GM21390 (cell line): ENCODE results near the gene ZNF681.
"Not testable (repeated sequence)": the region's sequence is repeated elsewhere in the genome, so short reads cannot be mapped to it uniquely, and the experiment has no call there.

Source experiments
- ATAC-seq: cut with Tn5 transposase; IDR thresholded peaks from one replicate; pipeline ENCODE4 v1.9.1; 2021; ENCODE audit not compliant: unreplicated experiment

ZNF681 gene

DNA sequence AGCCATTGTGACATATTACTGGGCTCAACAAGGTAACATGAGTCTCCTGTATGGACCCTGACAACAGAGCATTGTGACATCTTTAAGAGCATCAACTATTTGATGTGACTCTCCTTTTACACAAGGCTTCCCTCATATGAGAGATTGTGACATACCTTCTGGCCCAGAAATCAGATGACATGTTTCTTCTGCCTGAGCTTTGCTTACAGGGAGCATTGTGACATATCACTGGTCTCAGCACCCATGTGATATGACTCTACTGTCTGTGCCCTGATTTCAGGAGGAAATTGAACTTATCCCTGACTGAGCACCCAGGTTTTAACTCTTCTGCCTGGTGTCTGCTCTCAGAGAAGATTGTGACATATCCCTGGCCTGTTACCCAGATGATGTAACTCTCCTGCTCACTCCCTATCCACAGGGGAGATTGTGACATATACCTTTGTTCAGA is 15.9 kb upstream of the ZNF681 start:
- no peak for ATAC-seq

- ATAC-seq: no peak
Observed at GRCh38 chr19:23774106-23774505, 15.4 kb upstream of the ZNF681 start.

DNA sequence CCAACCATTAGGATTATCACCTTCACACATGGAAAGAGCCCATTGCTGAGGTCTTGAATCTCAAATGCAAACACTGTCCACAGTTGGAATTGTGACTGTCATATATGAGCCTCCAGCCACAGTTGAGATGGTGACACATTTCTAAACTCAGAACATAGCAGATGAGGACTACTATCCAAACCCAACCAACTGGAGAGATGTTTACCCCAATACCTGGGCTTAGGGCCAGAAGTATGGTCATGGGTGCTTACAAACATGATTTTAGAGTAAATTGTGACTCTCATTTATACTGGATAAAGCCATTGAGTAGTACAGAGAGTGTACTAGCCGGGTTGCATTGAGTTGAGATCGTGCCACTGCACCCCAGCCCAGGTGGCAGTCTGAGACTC is 14.0 kb upstream of the ZNF681 start:
- no peak for ATAC-seq

DNA sequence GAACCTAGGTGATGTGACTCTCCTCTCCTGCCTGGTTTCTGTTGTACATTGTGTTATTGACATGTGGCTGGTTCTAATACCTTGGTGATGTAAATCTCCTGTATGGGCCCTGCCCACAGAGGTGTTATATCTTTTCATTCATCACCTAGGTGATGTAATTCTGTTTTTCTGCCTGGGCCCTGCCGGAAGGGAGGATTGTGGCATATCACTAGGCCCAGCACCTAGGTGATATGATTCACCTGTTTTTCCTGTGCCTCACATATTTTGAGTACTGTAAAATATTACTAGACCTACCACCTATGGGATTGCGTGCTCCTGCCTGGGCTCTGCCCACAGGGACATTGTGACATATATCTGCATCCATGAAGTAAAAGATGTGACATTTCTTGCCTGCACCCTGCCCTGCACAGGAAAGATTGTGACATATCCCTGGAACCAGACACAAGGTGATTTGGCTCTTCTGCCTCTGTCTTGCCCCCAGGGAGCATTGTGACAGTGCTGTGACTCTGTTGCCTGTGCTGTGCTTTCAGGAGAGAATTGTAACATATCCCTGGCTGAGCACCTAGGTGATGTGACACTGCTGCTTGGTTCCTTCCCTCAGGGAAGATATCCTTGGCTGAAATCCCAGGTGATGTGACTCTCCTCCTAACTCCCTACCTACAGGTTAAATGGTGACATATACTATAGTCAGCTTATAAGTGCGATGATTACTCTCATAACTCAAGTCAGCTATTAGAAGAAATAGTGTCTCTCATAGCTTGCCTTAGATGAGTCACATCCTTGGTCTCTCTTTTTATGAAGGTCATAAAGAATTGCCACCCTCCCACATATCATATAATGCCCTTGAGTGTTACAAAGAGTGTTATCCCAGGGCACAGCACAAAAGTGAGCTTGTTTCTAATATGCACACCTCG is 13.3 kb upstream of the ZNF681 start:
- no peak for ATAC-seq

DNA sequence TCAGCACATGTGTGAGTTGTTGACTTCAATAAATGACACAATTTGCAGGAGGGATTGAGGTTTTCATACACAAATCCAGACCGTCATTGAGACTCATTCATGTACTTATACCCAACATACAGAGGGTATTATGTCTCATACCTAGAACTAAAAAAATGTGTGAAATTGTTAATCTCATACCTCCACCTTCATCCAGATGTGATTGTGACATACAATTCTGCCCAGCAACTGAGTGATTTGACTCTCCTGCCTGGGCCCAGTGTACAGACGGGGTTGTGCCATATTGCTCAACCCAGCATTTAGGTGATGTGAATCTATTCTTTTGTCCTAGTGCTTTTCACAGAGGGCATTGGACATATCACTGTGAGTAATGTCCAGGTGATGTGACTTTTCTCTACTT is 12.6 kb upstream of the ZNF681 start:
- no peak for ATAC-seq

GRCh38 chr19:23770672-23771250 is 12.1 kb upstream of the ZNF681 start:
- ATAC-seq: no peak

DNA sequence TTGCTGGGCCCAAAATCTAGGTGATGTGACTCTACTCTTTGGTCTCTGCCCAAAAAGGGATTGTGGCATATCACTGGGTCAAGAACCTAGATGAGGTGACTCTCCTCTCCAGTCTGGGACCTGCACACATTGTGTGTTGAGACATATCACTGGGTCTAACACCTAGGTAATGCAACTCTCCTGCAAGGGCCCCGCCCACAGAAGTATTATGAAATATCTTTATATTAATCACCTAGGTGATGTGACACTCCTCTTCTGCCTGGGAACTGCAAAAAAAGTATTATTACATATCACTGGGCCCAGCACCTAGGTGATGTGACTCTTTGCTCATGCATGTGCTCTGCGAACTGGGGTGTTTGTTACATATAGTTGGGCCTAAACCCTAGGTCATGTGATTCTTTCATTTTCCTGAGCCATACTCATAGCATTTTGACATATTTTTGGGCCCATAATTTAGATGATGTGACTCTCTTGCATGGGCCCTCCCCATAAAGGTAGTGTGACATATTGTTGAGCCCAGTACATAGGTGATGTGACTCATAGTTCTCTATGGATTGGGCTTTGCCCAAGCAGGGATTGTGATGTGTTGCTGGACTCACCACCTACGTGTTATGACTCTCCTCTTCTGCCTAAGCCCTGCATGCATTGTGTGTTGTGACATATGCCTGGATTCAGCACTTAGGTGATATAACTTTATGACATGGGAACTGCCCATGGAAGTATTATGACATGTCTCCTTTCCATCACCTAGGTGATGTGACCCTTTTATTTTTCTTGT is 11.2 kb upstream of the ZNF681 start:
- ATAC-seq: no peak

DNA sequence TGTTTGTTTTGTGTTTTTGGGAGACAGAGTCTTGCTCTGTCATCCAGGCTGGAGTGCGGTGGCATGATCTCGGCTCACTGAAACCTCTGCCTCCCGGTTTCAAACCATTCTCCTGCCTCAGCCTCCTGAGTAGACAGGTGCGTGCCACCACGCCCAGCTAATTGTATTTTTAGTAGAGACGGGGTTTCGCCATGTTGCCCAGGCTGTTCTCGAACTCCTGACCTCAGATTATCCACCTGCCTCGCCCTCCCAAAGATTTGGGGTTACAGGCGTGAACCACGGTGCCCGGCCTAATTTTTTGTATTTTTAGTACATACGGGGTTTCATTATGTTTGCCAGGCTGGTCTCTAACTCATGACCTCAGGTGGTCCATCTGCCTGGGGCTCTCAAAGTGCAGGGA is 8.3 kb upstream of the ZNF681 start:
- ATAC-seq: no peak

DNA sequence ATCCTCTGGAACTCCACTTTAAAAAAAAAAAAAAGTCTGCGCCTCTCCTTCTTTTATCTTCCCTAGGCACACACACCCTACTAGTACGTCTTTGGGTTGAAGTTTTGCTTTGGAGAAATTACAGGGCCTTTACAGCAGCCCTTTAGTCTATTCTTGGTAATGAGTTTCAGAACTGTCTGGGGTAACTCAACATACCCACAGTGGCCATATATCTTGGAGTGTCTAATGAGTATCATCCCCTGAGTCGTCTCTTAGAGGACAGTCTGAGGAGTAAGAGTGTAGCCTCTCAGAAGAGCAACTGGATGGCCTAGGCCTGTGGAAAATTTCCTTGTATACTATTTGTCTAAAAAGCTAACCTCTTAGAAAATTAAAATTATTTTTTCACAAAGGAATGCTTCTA is 6.1 kb upstream of the ZNF681 start:
- ATAC-seq: no peak

DNA sequence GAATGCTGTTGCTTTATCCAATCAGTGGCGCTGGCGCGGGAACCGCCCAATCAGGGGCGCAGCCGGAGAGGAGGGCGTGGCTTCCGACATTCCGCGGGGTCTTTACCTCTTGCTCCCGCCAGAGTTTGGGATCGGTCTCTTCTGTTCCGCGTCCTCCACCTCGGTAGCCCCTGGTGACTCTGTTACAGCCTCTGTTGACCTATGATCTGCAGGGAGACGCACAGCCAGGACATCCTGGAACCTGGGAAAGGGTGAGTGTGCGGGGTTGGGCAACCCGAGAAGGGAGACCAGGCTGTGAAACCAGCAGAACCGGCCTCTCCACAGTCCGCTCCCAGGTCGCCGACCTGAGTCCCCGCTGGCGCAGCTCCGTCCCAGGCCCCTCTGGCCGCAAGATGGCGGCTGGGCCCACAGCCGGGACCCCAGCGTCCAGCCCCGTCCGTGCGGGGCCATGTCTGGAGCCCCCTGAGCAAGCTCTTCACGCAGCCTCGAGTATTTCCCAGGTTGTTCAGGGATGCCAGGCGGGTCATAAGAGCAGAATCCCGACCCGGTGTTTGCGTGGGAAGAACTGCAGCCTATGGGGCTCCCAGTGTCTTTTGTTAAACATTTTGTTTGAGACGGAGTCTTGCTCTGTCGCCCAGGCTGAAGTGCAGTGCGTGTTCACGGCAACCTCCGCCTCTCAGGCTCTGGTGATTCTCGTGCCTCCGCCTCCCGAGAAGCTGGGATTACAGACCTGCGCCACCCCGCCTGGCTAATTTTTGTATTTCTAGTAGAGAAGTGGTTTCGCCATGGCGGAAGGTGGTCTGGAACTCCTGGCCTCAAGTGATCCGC is 4.4 kb upstream of the ZNF681 start:
- peak; percentile 55 for ATAC-seq

- no peak for ATAC-seq
Observed at GRCh38 chr19:23762548-23762883, 3.8 kb upstream of the ZNF681 start.

DNA sequence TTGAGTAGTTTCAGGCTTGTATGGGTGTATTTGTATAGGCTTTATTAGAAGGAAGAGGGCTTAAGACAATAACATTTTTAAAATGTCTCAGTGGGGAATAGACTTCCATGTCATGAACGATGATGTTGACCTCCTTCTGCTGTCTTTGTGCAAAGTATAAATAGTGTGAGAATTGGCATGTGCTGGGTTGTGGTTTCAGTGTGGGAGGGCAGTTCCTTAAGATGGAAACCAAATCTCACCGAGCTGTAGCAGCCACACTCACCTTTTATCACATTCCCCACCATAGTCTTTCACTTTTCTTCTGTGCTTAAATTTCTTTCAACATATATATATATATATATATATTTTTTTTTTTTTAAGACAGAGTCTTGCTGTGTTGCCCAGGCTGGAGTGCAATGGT is 1.6 kb upstream of the ZNF681 start:
- not testable (repeated sequence) for ATAC-seq

- not testable (repeated sequence) for ATAC-seq
Observed at GRCh38 chr19:23743633-23744232, 15.0 kb downstream of the ZNF681 start.

DNA sequence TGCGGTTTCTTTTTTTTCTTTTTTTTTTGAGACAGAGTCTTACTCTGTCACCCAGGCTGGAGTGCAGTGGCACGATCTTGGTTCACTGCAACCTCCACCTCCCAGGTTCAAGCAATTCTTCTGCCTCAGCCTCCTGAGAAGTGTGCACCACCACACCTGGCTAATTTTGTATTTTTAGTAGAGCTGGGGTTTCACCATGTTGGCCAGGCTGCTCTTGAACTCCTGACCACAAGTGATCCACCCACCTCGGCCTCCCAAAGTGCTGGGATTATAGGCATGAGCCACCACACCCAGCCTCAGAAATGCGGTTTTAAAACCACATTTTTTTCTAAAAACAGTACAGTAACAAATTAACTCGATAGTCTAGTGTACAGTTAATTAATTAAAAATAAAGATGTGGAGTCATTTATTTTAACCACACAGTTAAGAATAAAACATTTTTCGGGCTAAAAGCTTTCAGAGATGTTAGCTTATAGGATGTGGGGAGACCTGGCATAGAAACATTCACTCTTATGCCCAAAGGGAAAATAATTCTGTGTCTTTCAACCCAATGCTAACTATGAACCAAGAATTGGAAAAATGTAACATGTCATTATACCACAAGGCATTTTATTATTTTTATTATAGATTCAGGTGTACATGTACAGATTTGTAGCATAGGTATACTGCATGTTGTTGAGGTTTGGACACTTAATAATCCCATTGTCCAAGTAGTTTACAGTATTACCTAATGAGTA is 27.8 kb downstream of the ZNF681 start:
- not testable (repeated sequence) for ATAC-seq

DNA sequence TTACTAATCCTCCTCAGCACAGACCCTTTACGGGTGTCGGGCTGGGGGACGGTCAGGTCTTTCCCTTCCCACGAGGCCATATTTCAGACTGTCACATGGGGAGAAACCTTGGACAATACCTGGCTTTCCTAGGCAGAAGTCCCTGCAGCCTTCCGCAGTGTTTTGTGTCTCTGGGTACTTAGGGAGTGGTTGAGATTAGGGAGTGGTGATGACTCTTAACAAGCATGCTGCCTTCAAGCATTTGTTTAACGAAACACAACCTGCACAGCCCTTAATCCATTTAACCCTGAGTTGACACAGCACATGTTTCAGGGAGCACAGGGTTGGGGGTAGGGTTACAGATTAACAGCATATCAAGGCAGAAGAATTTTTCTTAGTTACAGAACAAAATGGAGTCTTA is 34.5 kb downstream of the ZNF681 start:
- ATAC-seq: not testable (repeated sequence)

DNA sequence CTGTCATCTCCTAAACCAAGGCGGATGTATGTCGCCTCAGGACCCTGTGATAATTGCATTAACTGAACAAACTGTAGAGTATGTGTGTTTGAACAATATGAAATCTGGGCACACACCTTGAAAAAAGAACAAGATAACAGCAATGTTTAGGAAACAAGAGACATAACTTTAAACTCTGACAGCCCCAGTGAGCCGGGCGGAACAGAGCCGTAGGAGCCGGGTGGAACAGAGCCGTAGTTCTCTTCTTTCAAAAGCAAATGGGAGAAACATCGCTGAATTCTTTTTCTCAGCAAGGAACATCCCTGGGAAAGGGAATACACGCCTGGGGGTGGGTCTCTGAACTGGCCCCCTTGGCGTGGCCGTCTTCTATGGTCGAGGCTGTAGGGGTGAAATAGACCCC is 39.9 kb downstream of the ZNF681 start:
- no peak for ATAC-seq

DNA sequence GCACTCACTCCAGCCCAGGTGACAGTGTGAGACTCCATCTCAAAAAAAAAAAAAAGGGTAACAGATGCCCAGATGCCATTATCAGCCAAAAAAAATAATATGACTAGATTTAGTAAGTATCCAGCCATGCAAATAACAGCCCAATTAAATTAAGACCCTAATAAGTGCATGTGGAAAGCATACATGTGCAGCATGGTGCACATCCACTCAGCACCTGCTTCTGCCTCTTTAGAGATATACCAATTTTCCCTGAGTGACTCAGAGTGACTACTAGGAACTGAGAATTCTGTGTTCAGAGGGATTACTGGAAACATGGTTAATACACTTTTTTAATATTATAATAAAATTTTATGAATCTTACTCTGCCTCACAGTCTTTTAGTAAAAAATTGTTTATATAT is 41.9 kb downstream of the ZNF681 start:
- no peak for ATAC-seq

- no peak for ATAC-seq
Observed at GRCh38 chr19:23709347-23709746, 49.3 kb downstream of the ZNF681 start.

DNA sequence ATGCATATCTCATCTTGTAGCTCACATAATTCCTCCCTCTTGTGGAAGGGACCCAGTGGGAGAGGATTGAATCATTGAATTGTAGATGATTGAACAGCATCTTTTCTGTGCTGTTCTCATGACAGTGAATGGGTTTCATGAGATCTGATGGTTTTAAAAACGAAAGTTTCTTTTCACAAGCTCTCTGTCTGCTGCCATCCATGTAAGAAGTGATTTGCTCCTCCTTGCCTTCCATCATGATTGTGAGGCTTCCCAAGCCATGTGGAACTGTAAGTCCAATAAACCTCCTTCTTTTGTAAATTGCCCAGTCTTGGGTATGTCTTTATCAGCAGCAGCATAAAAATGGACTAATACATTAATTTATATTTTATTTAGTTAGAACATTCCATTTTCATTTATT is 52.0 kb downstream of the ZNF681 start:
- no peak for ATAC-seq

DNA sequence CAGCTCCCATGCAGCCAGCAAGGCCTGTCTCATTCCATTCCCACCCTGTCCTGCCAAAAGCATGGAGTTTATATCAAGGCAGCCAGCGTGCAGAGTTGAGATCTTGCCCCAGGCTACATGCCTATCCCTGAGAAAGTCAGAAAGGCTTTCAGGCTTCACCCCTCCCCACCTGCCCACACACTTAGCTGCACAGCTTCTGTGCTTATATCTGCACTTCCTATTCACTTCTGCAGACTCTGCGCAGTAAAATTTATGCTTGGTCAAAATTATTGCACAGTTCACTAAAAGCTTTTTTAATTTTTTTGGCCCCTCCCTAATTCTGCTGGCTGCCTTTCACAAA is 59.2 kb downstream of the ZNF681 start:
- no peak for ATAC-seq
